Natural killer cell (primary cell): ENCODE results near the gene GNAI1. TPM values are rescaled to one million over a fixed set of nuclear protein-coding genes. Genes with fewer than 3 reads are reported as not detected.

Source experiments
- ATAC-seq, 3 donors: fragments of 150-1000 bp in 2 of 3; fragments of 200-7000 bp in 1 of 3; cut with Tn5 transposase; 1 replicate in 1 of 3; 2 replicates in 2 of 3; pipeline ENCODE4 v1.10.0; 2021; ENCODE audit warnings: mild to moderate bottlenecking in 2 of 3, moderate library complexity in 2 of 3
- DNase-seq, 2 donors: peaks; one replicate each; pipeline versions ENCODE4 v3.0.0 to v3.0.0-alpha.2; 2013 to 2021; ENCODE audit warnings: mixed read lengths in 1 of 2
- H3K27ac ChIP-seq: one replicate; pipeline ENCODE4 v1.5.1; 2013; ENCODE audit warnings: mild to moderate bottlenecking, low read length
- H3K27me3 ChIP-seq: one replicate; pipeline ENCODE4 v1.6.1; 2013; ENCODE audit warnings: low read length; ENCODE audit not compliant: control insufficient read depth, insufficient read depth
- H3K36me3 ChIP-seq: one replicate; pipeline ENCODE4 v1.6.1; 2013; ENCODE audit warnings: low read length; ENCODE audit not compliant: control insufficient read depth, insufficient read depth
- H3K4me1 ChIP-seq: one replicate; pipeline ENCODE4 v1.6.1; 2013; ENCODE audit warnings: low read length; ENCODE audit not compliant: control insufficient read depth, insufficient read depth
- H3K4me3 ChIP-seq: one replicate; pipeline ENCODE4 v1.5.1; 2013; ENCODE audit warnings: low read length
- H3K9me3 ChIP-seq: one replicate; pipeline ENCODE4 v1.6.1; 2013; ENCODE audit warnings: low read length; ENCODE audit not compliant: control insufficient read depth, insufficient read depth
- H3K27ac Mint-ChIP-seq, 2 donors: one replicate each; pipeline ENCODE4 v1.8.0; 2022; ENCODE audit warnings: mild to moderate bottlenecking in 2 of 2, mixed read lengths in 2 of 2, moderate library complexity in 1 of 2
- H3K27me3 Mint-ChIP-seq, 2 donors: one replicate each; pipeline ENCODE4 v1.8.0; 2022; ENCODE audit warnings: low read depth in 2 of 2, mixed read lengths in 2 of 2
- H3K36me3 Mint-ChIP-seq: one replicate; pipeline ENCODE4 v1.8.0; 2022; ENCODE audit warnings: mixed read lengths
- H3K4me1 Mint-ChIP-seq, 2 donors: one replicate each; pipeline ENCODE4 v1.8.0; 2022; ENCODE audit warnings: mixed read lengths in 2 of 2
- H3K4me3 Mint-ChIP-seq: one replicate; pipeline ENCODE4 v1.8.0; 2022; ENCODE audit warnings: mild to moderate bottlenecking, moderate library complexity, mixed read lengths
- H3K9me3 Mint-ChIP-seq, 2 donors: one replicate each; pipeline ENCODE4 v1.8.0; 2022; ENCODE audit warnings: mixed read lengths in 2 of 2
- CTCF ChIP-seq: fragments of 200-600 bp; IDR thresholded peaks from one replicate; pipeline ENCODE4 v1.8.0; 2022; ENCODE audit warnings: antibody characterized with exemption
- WGBS: methylation state at CpG from one replicate; pipeline ENCODE4 v1.1.7; 2013; ENCODE audit warnings: missing lambda C conversion rate; ENCODE audit not compliant: insufficient coverage; 5-methylcytosine and 5-hydroxymethylcytosine counted together
- intact Hi-C: fragments of 100-400 bp; cut with micrococcal nuclease; formaldehyde crosslinking; loops from one replicate; pipeline ENCODE4 v1.14.2; 2022
- total RNA-seq, 4 donors: library from RNA; stranded (reverse); fragments of 120-200 nt in 1 of 4; gene quantifications; one replicate each; pipeline versions ENCODE4 v1.2.3 to v1.2.4, GENCODE V29; 2013 to 2022

GNAI1 gene
- total RNA-seq, 3 donors from 2014 or later (not counting 1 experiment from before 2014, with no cell fraction given), result 0.59 to 1.1 (median 0.68) TPM

- DNase-seq (no peak), ATAC-seq (no peak)
- Mint-ChIP-seq H3K36me3 (no peaks in the 10 kb centered on the region), H3K27ac (no peak overlapping the region), H3K9me3 (peaks cover 4 to 9% of the 10 kb centered on the region in 2 donors), H3K27me3 (no peaks in the 10 kb centered on the region), H3K4me3 (no peak overlapping the region), H3K4me1 (no peaks in the 10 kb centered on the region)
- H3K27me3 ChIP-seq, result no peaks in the 10 kb centered on the region
- no peaks in the 10 kb centered on the region for H3K36me3 ChIP-seq
- peaks cover 3% of the 10 kb centered on the region for H3K9me3 ChIP-seq
- intact Hi-C loops, result no loop called here
- no peak overlapping the region for H3K27ac ChIP-seq
- 82% methylated on average over 15 of the region's 15 CpGs for WGBS
- no peak overlapping the region for H3K4me3 ChIP-seq
- no peak for TF ChIP-seq CTCF
- H3K4me1 ChIP-seq, result no peaks in the 10 kb centered on the region
These were observed 49.5 kb downstream of the GNAI1 start for GRCh38 chr7:80183900-80184685.

GRCh38 chr7:80184693-80185092, 50.1 kb downstream of the GNAI1 start:
- Histone ChIP-seq H3K27me3 (no peaks in the 10 kb centered on the region), H3K9me3 (peaks cover 3% of the 10 kb centered on the region), H3K36me3 (no peaks in the 10 kb centered on the region), H3K4me3 (no peak overlapping the region), H3K4me1 (no peaks in the 10 kb centered on the region), H3K27ac (no peak overlapping the region)
- 65% methylated on average over 4 of the region's 4 CpGs for WGBS
- H3K27ac Mint-ChIP-seq, result no peak overlapping the region
- no peaks in the 10 kb centered on the region for H3K27me3 Mint-ChIP-seq
- H3K9me3 Mint-ChIP-seq, result peaks cover 4 to 9% of the 10 kb centered on the region in 2 donors
- H3K36me3 Mint-ChIP-seq, result no peaks in the 10 kb centered on the region
- DNase-seq, result no peak
- intact Hi-C loops, result no loop called here
- no peaks in the 10 kb centered on the region for H3K4me1 Mint-ChIP-seq
- TF ChIP-seq CTCF, result no peak
- no peak overlapping the region for H3K4me3 Mint-ChIP-seq
- ATAC-seq, result no peak

GRCh38 chr7:80185571-80185970, 50.9 kb downstream of the GNAI1 start:
- TF ChIP-seq CTCF, result no peak
- Histone ChIP-seq H3K27ac (no peak overlapping the region), H3K4me3 (no peak overlapping the region), H3K9me3 (peaks cover 3% of the 10 kb centered on the region), H3K4me1 (no peaks in the 10 kb centered on the region), H3K27me3 (no peaks in the 10 kb centered on the region), H3K36me3 (no peaks in the 10 kb centered on the region)
- peaks cover 4 to 9% of the 10 kb centered on the region in 2 donors for H3K9me3 Mint-ChIP-seq
- intact Hi-C loops, result no loop called here
- H3K27me3 Mint-ChIP-seq, result no peaks in the 10 kb centered on the region
- no peak for ATAC-seq
- no peak overlapping the region for H3K4me3 Mint-ChIP-seq
- H3K27ac Mint-ChIP-seq, result no peak overlapping the region
- WGBS, result 96% methylated on average over 5 of the region's 7 CpGs
- no peak for DNase-seq
- no peaks in the 10 kb centered on the region for H3K4me1 Mint-ChIP-seq
- H3K36me3 Mint-ChIP-seq, result no peaks in the 10 kb centered on the region

- no peak for ATAC-seq
These were observed 52.1 kb downstream of the GNAI1 start for GRCh38 chr7:80186721-80187120.

More at GRCh38 chr7:80186721-80187120, 52.1 kb downstream of the GNAI1 start:
- H3K4me1 ChIP-seq, result no peaks in the 10 kb centered on the region
- peaks cover 4 to 13% of the 10 kb centered on the region in 2 donors for H3K9me3 Mint-ChIP-seq
- no peak overlapping the region for H3K27ac Mint-ChIP-seq
- DNase-seq, result no peak
- H3K4me1 Mint-ChIP-seq, result no peaks in the 10 kb centered on the region
- peaks cover 3% of the 10 kb centered on the region for H3K9me3 ChIP-seq
- no peaks in the 10 kb centered on the region for H3K27me3 ChIP-seq
- H3K4me3 Mint-ChIP-seq, result no peak overlapping the region
- H3K36me3 ChIP-seq, result no peaks in the 10 kb centered on the region
- no peak overlapping the region for H3K4me3 ChIP-seq
- no peaks in the 10 kb centered on the region for H3K36me3 Mint-ChIP-seq
- no peak overlapping the region for H3K27ac ChIP-seq
- no peak for TF ChIP-seq CTCF
- no peaks in the 10 kb centered on the region for H3K27me3 Mint-ChIP-seq
- intact Hi-C loops, result no loop called here
